Naive B cell (primary cell): ENCODE measurements around the gene ZNF486. TPM values are rescaled to one million over a fixed set of nuclear protein-coding genes. Genes with fewer than 3 reads are reported as not detected.
"Not testable (repeated sequence)": the region's sequence is repeated elsewhere in the genome, so short reads cannot be mapped to it uniquely, and the experiment has no call there.

Experiments
- ATAC-seq, 2 donors: fragments of 150-1000 bp; cut with Tn5 transposase; 2 replicates each; pipeline ENCODE4 v1.10.0; 2021; ENCODE audit warnings: low read depth in 2 of 2, mild to moderate bottlenecking in 2 of 2, moderate library complexity in 2 of 2
- DNase-seq: peaks from one replicate; pipeline ENCODE4 v3.0.0; 2022
- H3K27ac Mint-ChIP-seq, 6 donors: one replicate each; pipeline ENCODE4 v1.8.0; 2020 to 2022; ENCODE audit warnings: mild to moderate bottlenecking in 6 of 6, mixed read lengths in 6 of 6, moderate library complexity in 5 of 6, inconsistent platforms in 2 of 6
- H3K27me3 Mint-ChIP-seq, 3 donors: one replicate each; pipeline ENCODE4 v1.8.0; 2021 to 2022; ENCODE audit warnings: mixed read lengths in 3 of 3, mild to moderate bottlenecking in 1 of 3
- H3K36me3 Mint-ChIP-seq, 2 donors: one replicate each; pipeline ENCODE4 v1.8.0; 2020 to 2022; ENCODE audit warnings: mixed read lengths in 2 of 2, inconsistent platforms in 1 of 2, mild to moderate bottlenecking in 1 of 2
- H3K4me1 Mint-ChIP-seq, 3 donors: one replicate each; pipeline ENCODE4 v1.8.0; 2020 to 2022; ENCODE audit warnings: mixed read lengths in 3 of 3, inconsistent platforms in 1 of 3, mild to moderate bottlenecking in 1 of 3, moderate library complexity in 1 of 3
- H3K4me3 Mint-ChIP-seq, 8 donors: one replicate each; pipeline ENCODE4 v1.8.0; 2020 to 2022; ENCODE audit warnings: mild to moderate bottlenecking in 8 of 8, mixed read lengths in 8 of 8, moderate library complexity in 8 of 8, inconsistent platforms in 2 of 8
- H3K9me3 Mint-ChIP-seq, 7 donors: one replicate each; pipeline ENCODE4 v1.8.0; 2020 to 2022; ENCODE audit warnings: mixed read lengths in 7 of 7, mild to moderate bottlenecking in 5 of 7, inconsistent platforms in 2 of 7, moderate library complexity in 1 of 7
- polyA plus RNA-seq, 6 donors: library from polyadenylated mRNA; unstranded; fragments of 300-500 nt; fragmentation: Illumina TruSeq; gene quantifications; one replicate each; pipeline ENCODE4 v1.2.3, GENCODE V29; 2021; ENCODE audit warnings: low read depth in 6 of 6

The ZNF486 gene
- polyA plus RNA-seq, 6 donors from 2014 or later: 6.4 to 13.9 (median 8.2) TPM

DNA sequence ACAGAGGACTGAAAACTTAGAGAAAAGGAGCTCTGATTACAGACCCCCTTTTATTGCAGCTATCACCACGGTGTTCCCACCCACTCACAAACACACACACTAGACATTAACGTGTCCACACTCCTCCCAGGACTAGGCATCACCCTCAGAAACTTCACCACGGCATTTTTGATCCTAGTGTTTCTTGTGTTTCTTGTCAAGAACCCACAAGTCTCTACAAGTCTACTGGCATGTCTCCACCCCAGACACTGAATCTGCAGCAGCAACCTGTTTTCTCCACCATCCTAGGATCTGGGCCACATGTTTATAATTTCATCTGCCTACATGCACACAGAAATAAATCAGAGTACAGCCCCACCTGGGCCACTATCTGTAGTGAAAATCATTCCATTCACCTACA, 4.3 kb downstream of the ZNF486 start:
- peaks cover 19 to 51% (median 31%) of the 10 kb centered on the region in 3 donors for H3K4me1 Mint-ChIP-seq
- peaks cover 11 to 21% of the 10 kb centered on the region in 2 donors for H3K36me3 Mint-ChIP-seq
- no peaks in the 10 kb centered on the region for H3K27me3 Mint-ChIP-seq
- peak overlapping the region in 3 of 8 donors; percentile 2 to 58 (median 15) for H3K4me3 Mint-ChIP-seq
- DNase-seq: no peak
- peaks cover 0 to 7% (median 1%) of the 10 kb centered on the region in 7 donors for H3K9me3 Mint-ChIP-seq
- no peak for ATAC-seq
- peak overlapping the region in 2 of 6 donors; percentile 5 to 62 for H3K27ac Mint-ChIP-seq

- H3K4me3 Mint-ChIP-seq, H3K27ac Mint-ChIP-seq, DNase-seq, H3K27me3 Mint-ChIP-seq, ATAC-seq: not testable (repeated sequence)
- Mint-ChIP-seq H3K36me3 (peaks cover 7 to 30% of the 10 kb centered on the region in 2 donors), H3K4me1 (peaks cover 2 to 23% (median 17%) of the 10 kb centered on the region in 3 donors), H3K9me3 (peaks cover 0 to 19% (median 2%) of the 10 kb centered on the region in 7 donors)
Measured at GRCh38 chr19:20175848-20176247, 8.8 kb downstream of the ZNF486 start.

DNA sequence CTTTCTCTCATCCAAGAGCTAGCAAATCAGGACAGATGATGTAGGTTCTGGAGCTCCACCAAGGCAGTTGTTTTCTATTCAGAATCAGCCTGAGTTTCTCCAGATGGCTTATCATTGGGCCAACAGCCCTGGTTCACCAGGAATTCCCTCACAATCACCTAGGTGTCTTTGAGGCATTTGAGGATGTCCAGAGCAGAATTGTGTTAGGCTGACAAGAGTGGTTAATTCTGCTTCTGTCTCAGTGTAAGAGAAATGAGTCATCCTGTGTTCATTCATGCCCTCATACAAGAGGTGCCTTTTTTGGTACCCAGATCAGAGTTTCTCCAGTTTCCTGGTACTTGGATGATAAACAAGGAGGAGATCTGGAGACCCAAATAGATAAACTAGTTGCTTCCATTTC, 12.9 kb downstream of the ZNF486 start:
- H3K27me3 Mint-ChIP-seq, DNase-seq, H3K27ac Mint-ChIP-seq, ATAC-seq, H3K4me3 Mint-ChIP-seq: not testable (repeated sequence)
- peaks cover 0 to 10% (median 7%) of the 10 kb centered on the region in 3 donors for H3K4me1 Mint-ChIP-seq
- H3K36me3 Mint-ChIP-seq: peaks cover 0 to 12% of the 10 kb centered on the region in 2 donors
- peaks cover 0 to 18% (median 0%) of the 10 kb centered on the region in 7 donors for H3K9me3 Mint-ChIP-seq

DNA sequence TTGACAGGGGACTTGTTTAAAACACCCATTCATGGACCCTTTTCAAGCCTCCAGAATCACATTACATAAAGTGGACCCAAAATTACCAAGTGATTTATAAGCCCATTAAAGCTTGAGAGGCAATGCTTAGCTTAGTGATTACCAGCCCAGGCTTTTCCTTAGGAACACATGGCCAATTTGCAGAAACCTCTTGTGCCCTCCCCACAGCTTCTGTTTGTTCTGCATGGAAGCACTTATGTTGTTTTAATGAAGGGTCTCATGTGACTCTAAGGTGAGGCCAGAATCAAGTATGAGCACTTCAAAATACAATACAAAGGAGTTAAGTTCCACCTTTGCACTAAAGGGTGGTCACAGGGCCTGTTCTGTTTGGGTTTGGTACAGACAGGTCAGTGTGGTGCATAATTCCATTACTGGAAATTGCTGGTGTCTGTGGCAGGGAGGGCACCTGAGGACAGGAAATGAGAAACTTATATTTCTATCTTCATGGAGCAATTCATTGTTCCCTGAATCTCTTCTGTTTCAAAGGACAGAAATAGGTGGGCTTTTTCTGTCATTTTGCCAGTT, 15.3 kb downstream of the ZNF486 start:
- Mint-ChIP-seq H3K27ac (peak overlapping the region in 2 of 6 donors; percentile 57 to 69), H3K4me3 (no peak overlapping the region), H3K27me3 (no peaks in the 10 kb centered on the region), H3K36me3 (peaks cover 0 to 9% of the 10 kb centered on the region in 2 donors), H3K4me1 (peaks cover 0 to 8% (median 7%) of the 10 kb centered on the region in 3 donors), H3K9me3 (peaks cover 0 to 11% (median 0%) of the 10 kb centered on the region in 7 donors)
- no peak for DNase-seq
- no peak for ATAC-seq

- Mint-ChIP-seq H3K4me1 (peaks cover 0 to 6% (median 0%) of the 10 kb centered on the region in 3 donors), H3K27me3 (no peaks in the 10 kb centered on the region), H3K4me3 (no peak overlapping the region), H3K36me3 (peaks cover 7 to 18% of the 10 kb centered on the region in 2 donors), H3K27ac (no peak overlapping the region), H3K9me3 (peaks cover 0 to 27% (median 0%) of the 10 kb centered on the region in 7 donors)
- no peak for DNase-seq
- ATAC-seq: no peak
Measured at GRCh38 chr19:20186174-20186573, 19.2 kb downstream of the ZNF486 start.

GRCh38 chr19:20197747-20198146, 30.7 kb downstream of the ZNF486 start:
- Mint-ChIP-seq H3K27ac (no peak overlapping the region), H3K27me3 (no peaks in the 10 kb centered on the region), H3K4me1 (no peaks in the 10 kb centered on the region), H3K9me3 (peaks cover 5 to 66% (median 46%) of the 10 kb centered on the region in 7 donors), H3K36me3 (peaks cover 23 to 32% of the 10 kb centered on the region in 2 donors), H3K4me3 (no peak overlapping the region)
- ATAC-seq (no peak), DNase-seq (no peak)

DNA sequence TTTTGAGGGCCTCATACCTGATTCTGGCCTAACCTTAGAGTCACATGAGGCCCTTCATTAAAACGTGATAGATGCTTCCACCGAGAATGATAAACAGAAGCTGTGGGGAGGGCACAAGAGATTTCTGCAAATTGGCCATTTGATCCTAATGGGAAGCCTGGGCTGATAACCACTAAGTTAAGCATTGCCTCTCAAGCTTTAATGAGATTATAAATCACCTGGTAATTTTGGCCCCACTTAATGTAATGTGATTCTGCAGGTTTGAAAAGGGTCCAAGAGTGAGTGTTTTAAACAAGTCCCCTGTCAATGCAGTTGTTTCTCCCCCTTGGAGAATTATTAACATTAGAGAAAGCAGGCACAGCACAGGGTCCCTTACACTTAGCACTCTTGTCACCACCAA, 42.0 kb downstream of the ZNF486 start:
- Mint-ChIP-seq H3K9me3 (peaks cover 0 to 26% (median 5%) of the 10 kb centered on the region in 7 donors), H3K27me3 (no peaks in the 10 kb centered on the region), H3K36me3 (no peaks in the 10 kb centered on the region), H3K4me3 (no peak overlapping the region), H3K4me1 (no peaks in the 10 kb centered on the region), H3K27ac (no peak overlapping the region)
- DNase-seq: no peak
- ATAC-seq: no peak

- H3K27me3 Mint-ChIP-seq, ATAC-seq, H3K4me3 Mint-ChIP-seq, DNase-seq, H3K27ac Mint-ChIP-seq, H3K4me1 Mint-ChIP-seq, H3K36me3 Mint-ChIP-seq: not testable (repeated sequence)
- H3K9me3 Mint-ChIP-seq: peaks cover 0 to 13% (median 0%) of the 10 kb centered on the region in 7 donors
Measured at GRCh38 chr19:20214366-20214765, 47.4 kb downstream of the ZNF486 start.

GRCh38 chr19:20221605-20222004, 54.6 kb downstream of the ZNF486 start:
- not testable (repeated sequence) for H3K36me3 Mint-ChIP-seq

DNA sequence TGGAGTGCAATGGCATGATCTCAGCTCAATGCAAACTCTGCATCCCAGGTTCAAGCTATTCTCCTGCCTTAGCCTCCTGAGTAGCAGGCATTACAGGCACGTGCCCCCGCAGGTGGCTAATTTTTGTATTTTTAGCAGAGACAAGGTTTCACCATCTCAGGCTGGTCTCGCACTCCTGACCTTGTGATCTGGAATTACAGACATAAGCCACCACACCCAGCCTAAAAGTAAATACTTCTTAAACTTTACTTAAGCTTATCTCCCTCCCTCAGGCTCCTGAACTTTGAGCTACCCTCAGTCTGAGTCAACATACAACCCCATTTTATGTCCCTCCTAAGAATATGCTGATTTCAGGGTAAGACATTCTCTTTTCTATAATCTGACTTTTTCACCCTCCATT, 66.1 kb downstream of the ZNF486 start:
- Mint-ChIP-seq H3K9me3 (peaks cover 0 to 30% (median 16%) of the 10 kb centered on the region in 7 donors), H3K36me3 (peaks cover 5 to 11% of the 10 kb centered on the region in 2 donors), H3K27ac (no peak overlapping the region), H3K4me1 (peaks cover 11 to 12% (median 11%) of the 10 kb centered on the region in 3 donors), H3K4me3 (no peak overlapping the region), H3K27me3 (no peaks in the 10 kb centered on the region)
- ATAC-seq (no peak), DNase-seq (no peak)

More at GRCh38 chr19:20221605-20222004, 54.6 kb downstream of the ZNF486 start:
- not testable (repeated sequence) for DNase-seq, H3K4me1 Mint-ChIP-seq, H3K4me3 Mint-ChIP-seq, H3K27me3 Mint-ChIP-seq, ATAC-seq
- peak overlapping the region in 1 of 6 donors; percentile 74 for H3K27ac Mint-ChIP-seq
- peaks cover 0 to 17% (median 4%) of the 10 kb centered on the region in 7 donors for H3K9me3 Mint-ChIP-seq

- H3K9me3 Mint-ChIP-seq: peaks cover 0 to 11% (median 4%) of the 10 kb centered on the region in 7 donors
- H3K4me1 Mint-ChIP-seq: peaks cover 15 to 16% (median 15%) of the 10 kb centered on the region in 3 donors
- H3K4me3 Mint-ChIP-seq: peak overlapping the region in 1 of 8 donors; percentile 40
- peak overlapping the region in 1 of 6 donors; percentile 66 for H3K27ac Mint-ChIP-seq
- DNase-seq (peak; percentile 18), ATAC-seq (peak in 1 of 2 donors; percentile 44)
- H3K27me3 Mint-ChIP-seq: no peaks in the 10 kb centered on the region
- no peaks in the 10 kb centered on the region for H3K36me3 Mint-ChIP-seq
Measured at GRCh38 chr19:20235156-20235555, 68.1 kb downstream of the ZNF486 start.

DNA sequence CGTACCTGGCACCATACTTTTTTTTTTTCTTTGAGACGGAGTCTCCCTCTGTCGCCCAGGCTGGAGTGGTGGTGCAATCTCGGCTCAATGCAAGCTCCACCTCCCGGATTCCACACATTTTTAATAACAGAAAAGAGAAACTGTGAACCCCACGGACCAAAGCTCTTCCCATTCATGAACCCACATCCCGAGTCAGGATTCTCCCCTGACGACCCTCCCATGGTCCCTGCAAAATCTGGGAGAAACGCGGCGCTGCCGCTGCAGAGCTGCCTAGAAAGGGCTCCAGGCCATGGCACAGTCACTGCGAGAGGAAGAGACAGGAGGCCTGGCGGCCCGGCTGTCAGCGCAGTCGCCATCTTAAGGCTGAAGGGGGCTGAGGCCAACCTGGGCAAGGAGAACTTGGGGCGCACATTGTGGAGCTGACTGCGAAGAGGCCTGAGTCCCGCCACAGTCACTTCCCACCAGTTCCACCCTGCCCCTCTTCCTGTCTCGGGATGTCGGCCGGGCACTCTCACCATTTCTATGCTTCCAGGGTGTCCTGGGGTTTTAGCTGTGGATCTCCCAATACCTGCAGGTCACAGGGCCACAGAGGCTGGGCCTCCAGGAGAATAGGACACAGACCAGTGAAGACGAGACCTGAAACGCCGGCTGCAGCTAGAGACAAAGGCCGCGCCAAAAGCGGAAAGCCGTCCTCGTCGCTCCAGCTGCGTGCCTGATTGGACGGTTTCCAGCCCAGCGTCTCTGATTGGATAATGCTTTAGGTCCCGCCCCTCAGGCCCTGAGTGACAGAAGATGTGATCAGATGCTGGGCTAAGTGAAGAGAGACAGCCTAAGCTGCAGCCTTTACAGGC, 71.0 kb downstream of the ZNF486 start:
- peak; percentile 88 for DNase-seq
- H3K36me3 Mint-ChIP-seq: no peaks in the 10 kb centered on the region
- H3K4me3 Mint-ChIP-seq: peak overlapping the region; percentile 96 to 100 (median 98)
- peaks cover 15 to 19% (median 15%) of the 10 kb centered on the region in 3 donors for H3K4me1 Mint-ChIP-seq
- H3K27me3 Mint-ChIP-seq: no peaks in the 10 kb centered on the region
- peak; percentile 91 to 96 for ATAC-seq
- peaks cover 0 to 6% (median 0%) of the 10 kb centered on the region in 7 donors for H3K9me3 Mint-ChIP-seq
- peak overlapping the region; percentile 51 to 96 (median 92) for H3K27ac Mint-ChIP-seq

- ATAC-seq (peak in 1 of 2 donors; percentile 61), DNase-seq (no peak)
- Mint-ChIP-seq H3K36me3 (no peaks in the 10 kb centered on the region), H3K9me3 (no peaks in the 10 kb centered on the region), H3K4me1 (peaks cover 4 to 14% (median 13%) of the 10 kb centered on the region in 3 donors), H3K27ac (no peak overlapping the region), H3K27me3 (no peaks in the 10 kb centered on the region), H3K4me3 (peak overlapping the region in 1 of 8 donors; percentile 62)
Measured at GRCh38 chr19:20243629-20244028, 76.6 kb downstream of the ZNF486 start.
